HepG2 (cell line): ENCODE results near the gene GSTA5. TPM values are rescaled to one million over a fixed set of nuclear protein-coding genes. Genes with fewer than 3 reads are reported as not detected.

ENCODE experiments used
- ARID4A ChIP-seq: sonication (generic); formaldehyde crosslinking; IDR thresholded peaks from 2 replicates; pipeline ENCODE4 v1.5.0; 2020; ENCODE audit warnings: mild to moderate bottlenecking, missing genetic modification reagents, borderline replicate concordance
- E2F2 ChIP-seq: sonication (generic); formaldehyde crosslinking; IDR thresholded peaks from 2 replicates; pipeline ENCODE4 v1.4.0; 2020; ENCODE audit warnings: missing genetic modification reagents, borderline replicate concordance
- GFI1 ChIP-seq: sonication (generic); formaldehyde crosslinking; IDR thresholded peaks from 2 replicates; pipeline ENCODE4 v1.5.0; 2020; ENCODE audit warnings: missing genetic modification reagents, mild to moderate bottlenecking, borderline replicate concordance
- RERE ChIP-seq: IDR thresholded peaks from 2 replicates; pipeline ENCODE4 v1.6.1; 2016; ENCODE audit warnings: low read depth, missing genetic modification reagents, missing compliant biosample characterization
- SCMH1 ChIP-seq: sonication (generic); formaldehyde crosslinking; IDR thresholded peaks from 2 replicates; pipeline ENCODE4 v1.9.0; 2021; ENCODE audit warnings: missing genetic modification reagents, mild to moderate bottlenecking, borderline replicate concordance
- SNAPC5 ChIP-seq: sonication (generic); formaldehyde crosslinking; IDR thresholded peaks from 2 replicates; pipeline ENCODE4 v1.8.1; 2023; ENCODE audit warnings: mild to moderate bottlenecking, missing genetic modification reagents, borderline replicate concordance
- SP140L ChIP-seq: sonication (generic); formaldehyde crosslinking; IDR thresholded peaks from 2 replicates; pipeline ENCODE4 v1.4.0; 2020; ENCODE audit warnings: missing genetic modification reagents, borderline replicate concordance
- ZBTB46 ChIP-seq: sonication (generic); formaldehyde crosslinking; IDR thresholded peaks from 2 replicates; pipeline ENCODE4 v1.4.0; 2020; ENCODE audit warnings: mild to moderate bottlenecking, missing genetic modification reagents, borderline replicate concordance
- ZFY ChIP-seq: sonication (generic); formaldehyde crosslinking; IDR thresholded peaks from 2 replicates; pipeline ENCODE4 v1.4.0; 2020; ENCODE audit warnings: missing genetic modification reagents
- ZNF230 ChIP-seq: sonication (generic); formaldehyde crosslinking; IDR thresholded peaks from 2 replicates; pipeline ENCODE4 v1.4.0; 2020; ENCODE audit warnings: mild to moderate bottlenecking, missing genetic modification reagents
- ZNF253 ChIP-seq: sonication (generic); formaldehyde crosslinking; IDR thresholded peaks from 2 replicates; pipeline ENCODE4 v1.8.0; 2022; ENCODE audit warnings: mild to moderate bottlenecking, missing genetic modification reagents, borderline replicate concordance
- ZNF503 ChIP-seq: sonication (generic); formaldehyde crosslinking; IDR thresholded peaks from 2 replicates; pipeline ENCODE4 v1.4.0; 2020; ENCODE audit warnings: missing genetic modification reagents
- polyA plus RNA-seq, 8 experiments: library from polyadenylated mRNA; depleted of rRNA in 3 of 8; stranded (reverse) in 7 of 8; unstranded in 1 of 8; fragments of >200 nt; fragmentation: Illumina TruSeq in 4 of 8; extraction: Trizol in 4 of 8; gene quantifications; 2 replicates each; pipeline versions ENCODE4 v1.2.1 to v1.2.3, GENCODE V29; 2011 to 2016; ENCODE audit warnings: low read depth in 4 of 8, missing spikeins in 1 of 8, mixed read lengths in 1 of 8; ENCODE audit not compliant: insufficient read depth in 1 of 8
- total RNA-seq, 5 experiments: library from RNA; depleted of rRNA; stranded (reverse); fragments of >200 nt; fragmentation: Illumina TruSeq; extraction: Trizol; gene quantifications; 2 replicates each; pipeline ENCODE4 v1.2.3, GENCODE V29; 2016; ENCODE audit warnings: low read depth in 1 of 5

The GSTA5 gene
- total and polyA plus RNA-seq, 2 of the 13 experiments (the other 11 are each of a cell fraction or from before 2014, with no cell fraction given), result not detected

- no peak for TF ChIP-seq ZNF253 (CRISPR knock-in tag)
- TF ChIP-seq SCMH1 (CRISPR knock-in tag), result no peak
- TF ChIP-seq ARID4A (CRISPR knock-in tag), result no peak
- TF ChIP-seq SP140L (CRISPR knock-in tag), result no peak
- no peak for TF ChIP-seq E2F2 (CRISPR knock-in tag)
- TF ChIP-seq ZFY (CRISPR knock-in tag), result no peak
- TF ChIP-seq ZNF503, result 0 out of 2 replicates have a peak, but pooled peaks have one; percentile 14
- TF ChIP-seq ZBTB46 (CRISPR knock-in tag), result no peak
- no peak for TF ChIP-seq SNAPC5 (CRISPR knock-in tag)
- no peak for TF ChIP-seq ZNF230 (CRISPR knock-in tag)
- TF ChIP-seq GFI1, result no peak
- TF ChIP-seq RERE (CRISPR knock-in tag), result no peak
Observed at GRCh38 chr6:52881996-52882841, 41.6 kb upstream of the GSTA5 start (continued).
